Osteocyte (in vitro differentiated cells): ENCODE results near the gene VEZT. TPM values are rescaled to one million over a fixed set of nuclear protein-coding genes. Genes with fewer than 3 reads are reported as not detected.

Experiments
- DNase-seq: peaks from one replicate; pipeline ENCODE4 v3.0.0; 2021; ENCODE audit warnings: mixed read lengths; ENCODE audit not compliant: unreplicated experiment; ENCODE audit errors: extremely low spot score
- H3K27ac Mint-ChIP-seq: one replicate; pipeline ENCODE4 v1.8.0; 2021; ENCODE audit warnings: mild to moderate bottlenecking, mixed read lengths; ENCODE audit not compliant: unreplicated experiment
- H3K27me3 Mint-ChIP-seq: one replicate; pipeline ENCODE4 v1.8.0; 2021; ENCODE audit warnings: mixed read lengths; ENCODE audit not compliant: unreplicated experiment
- H3K36me3 Mint-ChIP-seq: one replicate; pipeline ENCODE4 v1.8.0; 2021; ENCODE audit warnings: mixed read lengths; ENCODE audit not compliant: unreplicated experiment
- H3K4me1 Mint-ChIP-seq: one replicate; pipeline ENCODE4 v1.8.0; 2021; ENCODE audit warnings: mixed read lengths; ENCODE audit not compliant: unreplicated experiment
- H3K4me3 Mint-ChIP-seq: one replicate; pipeline ENCODE4 v1.8.0; 2021; ENCODE audit warnings: mild to moderate bottlenecking, moderate library complexity, mixed read lengths; ENCODE audit not compliant: unreplicated experiment
- H3K9me3 Mint-ChIP-seq: one replicate; pipeline ENCODE4 v1.8.0; 2021; ENCODE audit warnings: mixed read lengths; ENCODE audit not compliant: unreplicated experiment
- total RNA-seq: library from RNA; stranded (reverse); gene quantifications from 2 replicates; pipeline ENCODE4 v1.2.1, GENCODE V29; 2021
- TF ChIP-seq, protein P1 (sequence below): fragments of 200-600 bp; sonication (generic); IDR thresholded peaks from 2 replicates; pipeline ENCODE4 v1.5.0; 2021; ENCODE audit warnings: antibody characterized with exemption, mild to moderate bottlenecking, moderate library complexity

Gene VEZT
- total RNA-seq, 1 donor from 2014 or later: 65.7 TPM

DNA sequence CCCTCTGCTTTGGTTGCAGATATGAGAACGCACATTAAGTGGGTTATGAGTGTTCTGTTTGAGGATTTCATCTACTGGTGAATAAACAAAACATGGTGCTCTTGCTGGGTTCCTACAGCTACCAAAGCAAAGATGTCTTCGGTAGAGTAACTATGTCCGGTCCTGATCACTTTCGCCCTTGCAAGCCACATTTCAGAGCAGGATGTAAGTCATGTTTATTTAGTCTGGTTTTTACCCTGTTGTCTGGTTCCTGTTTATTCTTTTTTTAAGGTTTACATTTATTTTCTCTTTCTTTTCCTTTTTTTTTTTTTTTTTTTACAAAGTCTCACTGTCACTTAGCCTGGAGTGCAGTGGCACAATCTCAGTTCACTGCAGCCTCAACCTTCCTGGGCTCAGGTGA lies 99.2 kb downstream of the VEZT start:
- no peaks in the 10 kb centered on the region for H3K9me3 Mint-ChIP-seq
- no peak overlapping the region for H3K4me3 Mint-ChIP-seq
- peaks cover 54% of the 10 kb centered on the region for H3K4me1 Mint-ChIP-seq
- H3K27ac Mint-ChIP-seq: no peak overlapping the region
- TF ChIP-seq, protein P1, sequence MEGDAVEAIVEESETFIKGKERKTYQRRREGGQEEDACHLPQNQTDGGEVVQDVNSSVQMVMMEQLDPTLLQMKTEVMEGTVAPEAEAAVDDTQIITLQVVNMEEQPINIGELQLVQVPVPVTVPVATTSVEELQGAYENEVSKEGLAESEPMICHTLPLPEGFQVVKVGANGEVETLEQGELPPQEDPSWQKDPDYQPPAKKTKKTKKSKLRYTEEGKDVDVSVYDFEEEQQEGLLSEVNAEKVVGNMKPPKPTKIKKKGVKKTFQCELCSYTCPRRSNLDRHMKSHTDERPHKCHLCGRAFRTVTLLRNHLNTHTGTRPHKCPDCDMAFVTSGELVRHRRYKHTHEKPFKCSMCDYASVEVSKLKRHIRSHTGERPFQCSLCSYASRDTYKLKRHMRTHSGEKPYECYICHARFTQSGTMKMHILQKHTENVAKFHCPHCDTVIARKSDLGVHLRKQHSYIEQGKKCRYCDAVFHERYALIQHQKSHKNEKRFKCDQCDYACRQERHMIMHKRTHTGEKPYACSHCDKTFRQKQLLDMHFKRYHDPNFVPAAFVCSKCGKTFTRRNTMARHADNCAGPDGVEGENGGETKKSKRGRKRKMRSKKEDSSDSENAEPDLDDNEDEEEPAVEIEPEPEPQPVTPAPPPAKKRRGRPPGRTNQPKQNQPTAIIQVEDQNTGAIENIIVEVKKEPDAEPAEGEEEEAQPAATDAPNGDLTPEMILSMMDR: no peak
- H3K27me3 Mint-ChIP-seq: no peaks in the 10 kb centered on the region
- H3K36me3 Mint-ChIP-seq: peaks cover under 1% of the 10 kb centered on the region
- DNase-seq: no peak

DNA sequence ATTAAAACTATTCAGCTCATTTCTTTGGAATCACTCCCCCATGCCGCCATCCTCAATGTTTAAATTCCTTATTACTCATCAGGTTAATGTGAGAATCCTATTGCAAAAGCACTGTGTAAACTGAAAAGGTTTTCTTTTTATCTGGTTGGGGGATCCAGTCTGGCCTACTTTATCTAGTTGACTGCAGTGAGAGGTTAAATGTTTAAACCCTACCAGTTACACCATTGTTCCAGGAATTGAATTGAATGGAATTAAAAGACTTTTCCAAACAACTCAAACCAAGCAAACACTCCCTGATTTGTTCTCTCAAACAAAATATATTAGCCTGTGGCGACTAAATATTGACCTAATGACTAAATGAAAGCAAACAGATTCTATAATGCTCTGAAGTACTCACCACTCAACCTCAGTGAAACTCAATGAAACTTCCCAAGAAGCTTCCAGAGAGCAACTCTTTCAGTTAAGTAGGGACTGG lies 100.5 kb downstream of the VEZT start:
- DNase-seq: no peak
- peak overlapping the region; percentile 48 for H3K27ac Mint-ChIP-seq
- no peaks in the 10 kb centered on the region for H3K9me3 Mint-ChIP-seq
- TF ChIP-seq, protein P1: no peak
- H3K4me3 Mint-ChIP-seq: no peak overlapping the region
- peaks cover 64% of the 10 kb centered on the region for H3K4me1 Mint-ChIP-seq
- H3K27me3 Mint-ChIP-seq: no peaks in the 10 kb centered on the region
- H3K36me3 Mint-ChIP-seq: no peaks in the 10 kb centered on the region

DNA sequence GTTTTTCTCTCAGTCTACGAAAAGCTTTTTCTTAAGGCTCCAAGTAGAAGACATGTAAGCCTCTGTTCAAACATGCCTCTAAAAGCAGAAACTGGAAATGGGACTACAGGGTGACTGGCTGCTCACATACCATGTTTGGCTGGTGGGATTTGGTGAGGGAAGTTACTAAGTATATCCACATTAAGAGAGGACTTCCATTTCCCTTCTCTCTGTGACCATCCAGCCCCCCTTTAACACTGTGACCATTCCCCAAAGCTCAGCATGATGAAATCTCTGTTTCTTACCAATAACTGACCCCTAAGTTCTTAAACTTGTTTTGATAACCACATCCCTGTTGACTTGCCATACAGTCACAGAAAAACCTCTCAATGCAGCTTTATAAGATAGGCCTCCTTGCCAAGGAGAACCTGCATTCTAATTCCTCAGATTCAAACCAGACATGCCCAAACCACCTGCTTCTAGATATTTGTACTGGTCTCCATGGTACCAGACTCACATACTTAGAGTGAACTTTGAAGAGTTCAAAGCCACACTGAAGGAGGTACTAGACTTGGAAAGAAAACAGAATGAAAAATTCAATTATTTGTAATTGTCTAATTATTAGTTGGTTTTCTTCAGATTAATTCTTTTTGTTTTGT lies 102.2 kb downstream of the VEZT start:
- Mint-ChIP-seq H3K9me3 (no peaks in the 10 kb centered on the region), H3K4me3 (no peak overlapping the region), H3K27ac (peak overlapping the region; percentile 73), H3K27me3 (no peaks in the 10 kb centered on the region), H3K4me1 (peaks cover 74% of the 10 kb centered on the region), H3K36me3 (no peaks in the 10 kb centered on the region)
- TF ChIP-seq, protein P1: no peak
- no peak for DNase-seq

DNA sequence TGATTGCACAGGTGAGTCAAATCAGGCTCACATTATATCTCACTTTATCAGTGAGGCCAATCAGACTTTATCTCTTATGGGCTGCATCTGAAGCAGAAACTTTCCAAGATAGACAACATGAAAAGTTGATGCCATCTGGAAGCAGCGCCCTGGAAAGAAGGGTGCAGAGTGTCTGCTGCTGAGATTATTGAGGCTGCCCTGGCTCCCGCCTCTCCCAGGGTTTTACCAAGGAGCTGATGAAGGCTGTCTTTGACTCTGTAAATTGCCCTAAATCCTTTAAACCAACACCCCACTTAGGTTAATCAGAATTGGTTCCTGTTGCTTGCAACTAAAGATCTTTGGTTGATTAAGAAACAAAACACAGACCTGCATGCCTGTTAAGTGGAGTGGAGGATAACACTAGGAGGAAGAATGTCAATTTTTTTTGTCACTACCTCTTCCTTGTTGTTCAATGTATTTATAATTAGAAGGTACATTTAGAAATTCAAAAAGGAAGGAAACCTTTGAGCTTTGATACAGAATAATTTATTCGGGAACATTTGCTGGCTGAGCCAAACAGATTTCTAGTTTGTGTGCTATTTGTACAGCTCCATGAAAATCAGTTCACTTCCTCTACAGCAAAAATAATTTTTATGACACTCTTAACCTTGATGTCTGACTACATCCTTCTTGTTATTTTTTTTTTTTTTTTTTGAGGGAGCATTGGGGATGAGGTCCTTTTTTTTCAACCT lies 104.1 kb downstream of the VEZT start:
- Mint-ChIP-seq H3K27me3 (no peaks in the 10 kb centered on the region), H3K9me3 (no peaks in the 10 kb centered on the region), H3K4me3 (no peak overlapping the region), H3K4me1 (peaks cover 64% of the 10 kb centered on the region), H3K36me3 (no peaks in the 10 kb centered on the region), H3K27ac (peak overlapping the region; percentile 79)
- DNase-seq: no peak
- TF ChIP-seq, protein P1: no peak

DNA sequence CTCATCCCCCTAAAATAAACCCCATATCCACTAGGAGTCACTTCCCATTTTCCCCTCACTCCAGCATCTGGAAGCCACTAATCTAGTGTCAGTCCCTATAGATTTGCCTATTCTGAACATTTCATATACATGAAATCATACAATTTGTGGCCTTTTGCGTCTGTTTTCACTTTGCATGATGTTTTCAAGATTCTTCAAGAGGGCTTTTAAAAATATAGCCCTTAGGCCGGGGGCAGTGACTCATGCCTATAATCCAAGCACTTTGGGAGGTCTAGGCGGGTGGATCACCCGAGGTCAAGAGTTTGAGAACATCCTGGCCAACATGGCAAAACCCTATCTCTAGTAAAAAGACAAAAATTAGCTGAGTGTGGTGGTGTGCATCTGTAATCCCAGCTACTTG lies 104.7 kb downstream of the VEZT start:
- Mint-ChIP-seq H3K9me3 (no peaks in the 10 kb centered on the region), H3K27me3 (no peaks in the 10 kb centered on the region), H3K4me1 (peaks cover 61% of the 10 kb centered on the region), H3K27ac (peak overlapping the region; percentile 79), H3K36me3 (no peaks in the 10 kb centered on the region), H3K4me3 (no peak overlapping the region)
- TF ChIP-seq, protein P1: no peak
- no peak for DNase-seq
